ENCODE data around the gene HSD11B1L. TPM values are rescaled to one million over a fixed set of nuclear protein-coding genes. Genes with fewer than 3 reads are reported as not detected.

HSD11B1L gene
- total RNA-seq, 2 donors from 2014 or later = 7.7 to 12.7 TPM

GRCh38 chr19:5703819-5704818 lies 23.3 kb downstream of the HSD11B1L start:
- Histone ChIP-seq H3K27ac (ENCODE audit: low read depth, low read length) (no peak overlapping the region), H3K27me3 (ENCODE audit: control insufficient read depth, insufficient read depth, low read length, poor library complexity, severe bottlenecking) (no peaks in the 10 kb centered on the region), H3K9me3 (ENCODE audit: control insufficient read depth, low read length) (peaks cover 10% of the 10 kb centered on the region), H3K4me1 (ENCODE audit: control insufficient read depth, insufficient read depth, low read length) (no peaks in the 10 kb centered on the region), H3K36me3 (ENCODE audit: control insufficient read depth, insufficient read depth, low read length) (peaks cover 50% of the 10 kb centered on the region), H3K4me3 (ENCODE audit: low read length) (no peak overlapping the region), H3K9ac (ENCODE audit: extremely low read depth, low read length, poor library complexity, severe bottlenecking) (no peak overlapping the region)
- Mint-ChIP-seq H3K9me3 (peaks cover 25% of the 10 kb centered on the region), H3K27ac (no peak overlapping the region), H3K27me3 (ENCODE audit: insufficient read depth) (no peaks in the 10 kb centered on the region), H3K4me3 (no peak overlapping the region), H3K4me1 (no peaks in the 10 kb centered on the region), H3K36me3 (ENCODE audit: low read depth) (peaks cover 72% of the 10 kb centered on the region)
- no peak for DNase-seq
- TF ChIP-seq CTCF (conservative IDR thresholded peaks at IDR 0.05) = no peak
- 94 to 96% methylated on average over 31 to 40 of the region's 40 CpGs for WGBS, 2 experiments (ENCODE audit: insufficient coverage in 1 of 2, insufficient read length in 1 of 2)

GRCh38 chr19:5705552-5705951 lies 24.7 kb downstream of the HSD11B1L start:
- peaks cover 8% of the 10 kb centered on the region for H3K9me3 ChIP-seq (ENCODE audit: control insufficient read depth, low read length)
- H3K4me3 ChIP-seq (ENCODE audit: low read length) = no peak overlapping the region
- H3K27ac ChIP-seq (ENCODE audit: low read depth, low read length) = no peak overlapping the region
- no peak overlapping the region for H3K27ac Mint-ChIP-seq
- peaks cover 73% of the 10 kb centered on the region for H3K36me3 Mint-ChIP-seq (ENCODE audit: low read depth)
- no peak for TF ChIP-seq CTCF (conservative IDR thresholded peaks at IDR 0.05)
- H3K27me3 Mint-ChIP-seq (ENCODE audit: insufficient read depth) = no peaks in the 10 kb centered on the region
- H3K4me1 Mint-ChIP-seq = no peaks in the 10 kb centered on the region
- WGBS, 2 experiments (ENCODE audit: insufficient coverage in 1 of 2, insufficient read length in 1 of 2) = 93 to 99% methylated on average over 10 to 16 of the region's 16 CpGs
- H3K9ac ChIP-seq (ENCODE audit: extremely low read depth, low read length, poor library complexity, severe bottlenecking) = no peak overlapping the region
- H3K4me3 Mint-ChIP-seq = no peak overlapping the region
- H3K9me3 Mint-ChIP-seq = peaks cover 21% of the 10 kb centered on the region
- H3K36me3 ChIP-seq (ENCODE audit: control insufficient read depth, insufficient read depth, low read length) = peaks cover 57% of the 10 kb centered on the region
- H3K4me1 ChIP-seq (ENCODE audit: control insufficient read depth, insufficient read depth, low read length) = no peaks in the 10 kb centered on the region
- no peak for DNase-seq
- H3K27me3 ChIP-seq (ENCODE audit: control insufficient read depth, insufficient read depth, low read length, poor library complexity, severe bottlenecking) = no peaks in the 10 kb centered on the region

GRCh38 chr19:5706876-5707573 lies 26.2 kb downstream of the HSD11B1L start:
- Histone ChIP-seq H3K9me3 (ENCODE audit: control insufficient read depth, low read length) (no peaks in the 10 kb centered on the region), H3K27me3 (ENCODE audit: control insufficient read depth, insufficient read depth, low read length, poor library complexity, severe bottlenecking) (no peaks in the 10 kb centered on the region), H3K27ac (ENCODE audit: low read depth, low read length) (no peak overlapping the region), H3K4me3 (ENCODE audit: low read length) (no peak overlapping the region), H3K4me1 (ENCODE audit: control insufficient read depth, insufficient read depth, low read length) (no peaks in the 10 kb centered on the region), H3K36me3 (ENCODE audit: control insufficient read depth, insufficient read depth, low read length) (peaks cover 63% of the 10 kb centered on the region), H3K9ac (ENCODE audit: extremely low read depth, low read length, poor library complexity, severe bottlenecking) (no peak overlapping the region)
- H3K27me3 Mint-ChIP-seq (ENCODE audit: insufficient read depth) = no peaks in the 10 kb centered on the region
- peaks cover 8% of the 10 kb centered on the region for H3K9me3 Mint-ChIP-seq
- no peak overlapping the region for H3K4me3 Mint-ChIP-seq
- no peak for TF ChIP-seq CTCF (conservative IDR thresholded peaks at IDR 0.05)
- no peak overlapping the region for H3K27ac Mint-ChIP-seq
- no peak for DNase-seq
- H3K36me3 Mint-ChIP-seq (ENCODE audit: low read depth) = peaks cover 70% of the 10 kb centered on the region
- 95 to 96% methylated on average over 25 to 35 of the region's 35 CpGs for whole genome bisulfite sequencing, 2 experiments (ENCODE audit: insufficient coverage in 1 of 2, insufficient read length in 1 of 2)
- no peaks in the 10 kb centered on the region for H3K4me1 Mint-ChIP-seq

All from endodermal cell (in vitro differentiated cells).